HepG2 (cell line): ENCODE results near the gene JSRP1. TPM values are rescaled to one million over a fixed set of nuclear protein-coding genes. Genes with fewer than 3 reads are reported as not detected.

Source experiments
- CBX5 ChIP-seq: sonication (generic); formaldehyde crosslinking; IDR thresholded peaks from 2 replicates; pipeline ENCODE4 v1.4.0; 2020; ENCODE audit warnings: missing genetic modification reagents, borderline replicate concordance
- CREB3 ChIP-seq: sonication (generic); formaldehyde crosslinking; IDR thresholded peaks from 2 replicates; pipeline ENCODE4 v1.5.0; 2020; ENCODE audit warnings: missing genetic modification reagents
- CREM ChIP-seq, 2 experiments: sonication (generic) in 1 of 2; formaldehyde crosslinking in 1 of 2; IDR thresholded peaks; 2 replicates each; pipeline versions ENCODE4 v1.4.0 to v1.6.1; 2016 to 2020; ENCODE audit warnings: antibody characterized with exemption in 1 of 2, mild to moderate bottlenecking in 1 of 2, missing genetic modification reagents in 1 of 2
- CSRNP2 ChIP-seq: sonication (generic); formaldehyde crosslinking; conservative IDR thresholded peaks from 2 replicates; pipeline ENCODE4 v1.8.0; 2022; ENCODE audit warnings: low read depth, missing genetic modification reagents
- E2F1 ChIP-seq: sonication (generic); formaldehyde crosslinking; IDR thresholded peaks from 2 replicates; pipeline ENCODE4 v1.5.0; 2020; ENCODE audit warnings: missing genetic modification reagents
- EZH2 ChIP-seq: conservative IDR thresholded peaks from 2 replicates; pipeline ENCODE4 v1.6.1; 2012; ENCODE audit warnings: mild to moderate bottlenecking, low read depth, low read length, moderate library complexity
- GABPA ChIP-seq, 2 experiments: IDR thresholded peaks; 2 replicates each; pipeline ENCODE4 v1.6.1; 2011 to 2016; ENCODE audit warnings: low read depth in 2 of 2, low read length in 1 of 2, missing biosample characterization in 1 of 2, missing genetic modification characterization in 1 of 2
- MAX ChIP-seq: IDR thresholded peaks from 2 replicates; pipeline ENCODE4 v1.6.1; 2012; ENCODE audit warnings: inconsistent platforms
- NR1H2 ChIP-seq: sonication (generic); formaldehyde crosslinking; IDR thresholded peaks from 2 replicates; pipeline ENCODE4 v1.8.1; 2022; ENCODE audit warnings: low read depth, missing genetic modification reagents, borderline replicate concordance
- PREB ChIP-seq: sonication (generic); formaldehyde crosslinking; IDR thresholded peaks from 2 replicates; pipeline ENCODE4 v1.4.0; 2020; ENCODE audit warnings: missing genetic modification reagents
- TBP ChIP-seq: sonication (generic); formaldehyde crosslinking; IDR thresholded peaks from 2 replicates; pipeline ENCODE4 v1.5.0; 2020; ENCODE audit warnings: missing genetic modification reagents
- TCF7 ChIP-seq: sonication (generic); IDR thresholded peaks from 2 replicates; pipeline ENCODE4 v1.6.1; 2016; ENCODE audit warnings: antibody characterized with exemption, low read depth
- ZNF121 ChIP-seq: sonication (generic); formaldehyde crosslinking; IDR thresholded peaks from 2 replicates; pipeline ENCODE4 v1.5.0; 2020; ENCODE audit warnings: mild to moderate bottlenecking, missing genetic modification reagents
- ZNF253 ChIP-seq: sonication (generic); formaldehyde crosslinking; IDR thresholded peaks from 2 replicates; pipeline ENCODE4 v1.8.0; 2022; ENCODE audit warnings: mild to moderate bottlenecking, missing genetic modification reagents, borderline replicate concordance
- ZNF646 ChIP-seq: sonication (generic); formaldehyde crosslinking; IDR thresholded peaks from 2 replicates; pipeline ENCODE4 v1.9.0; 2021; ENCODE audit warnings: mild to moderate bottlenecking, missing genetic modification reagents
- ZSCAN25 ChIP-seq: sonication (generic); formaldehyde crosslinking; IDR thresholded peaks from 2 replicates; pipeline ENCODE4 v1.8.0; 2022; ENCODE audit warnings: mild to moderate bottlenecking, missing genetic modification reagents
- polyA plus RNA-seq, 8 experiments: library from polyadenylated mRNA; depleted of rRNA in 3 of 8; stranded (reverse) in 7 of 8; unstranded in 1 of 8; fragments of >200 nt; fragmentation: Illumina TruSeq in 4 of 8; extraction: Trizol in 4 of 8; gene quantifications; 2 replicates each; pipeline versions ENCODE4 v1.2.1 to v1.2.3, GENCODE V29; 2011 to 2016; ENCODE audit warnings: low read depth in 4 of 8, missing spikeins in 1 of 8, mixed read lengths in 1 of 8; ENCODE audit not compliant: insufficient read depth in 1 of 8
- total RNA-seq, 5 experiments: library from RNA; depleted of rRNA; stranded (reverse); fragments of >200 nt; fragmentation: Illumina TruSeq; extraction: Trizol; gene quantifications; 2 replicates each; pipeline ENCODE4 v1.2.3, GENCODE V29; 2016; ENCODE audit warnings: low read depth in 1 of 5

Gene JSRP1
- total and polyA plus RNA-seq, 2 of the 13 experiments (the other 11 are each of a cell fraction or from before 2014, with no cell fraction given) = 0.16 to 0.38 TPM

GRCh38 chr19:2253106-2254063 is 2.8 kb downstream of the JSRP1 start (continued):
- TF ChIP-seq ZNF646 (CRISPR knock-in tag) (no peak), PREB (CRISPR knock-in tag) (no peak), NR1H2 (CRISPR knock-in tag) (no peak), E2F1 (CRISPR knock-in tag) (no peak; the same call in 1 of the 2 replicates), CREM (IDR thresholded peaks at IDR 0.05) (no peak), CREM (CRISPR knock-in tag; IDR thresholded peaks at IDR 0.05) (no peak), CREB3 (CRISPR knock-in tag) (no peak; the same call in 1 of the 2 replicates), CBX5 (CRISPR knock-in tag) (peak; percentile 35; the same call in 1 of the 2 replicates), MAX (peak; percentile 59; the same call in 1 of the 2 replicates), TCF7 (no peak), ZNF121 (CRISPR knock-in tag) (no peak), ZNF253 (CRISPR knock-in tag) (no peak), CSRNP2 (CRISPR knock-in tag) (no peak), GABPA (IDR thresholded peaks at IDR 0.05; ENCODE audit: low read depth, low read length) (no peak), GABPA (CRISPR knock-in tag; IDR thresholded peaks at IDR 0.05; ENCODE audit: low read depth) (peak; percentile 64), ZSCAN25 (CRISPR knock-in tag) (peak; percentile 71), EZH2 (no peak), TBP (CRISPR knock-in tag) (no peak)
